ENCODE measurements around the gene CDH4. TPM values are rescaled to one million over a fixed set of nuclear protein-coding genes. Genes with fewer than 3 reads are reported as not detected.

The CDH4 gene
- total and polyA plus RNA-seq, 2 of the 13 experiments (the other 11 are each of a cell fraction or from before 2014, with no cell fraction given): not detected

DNA sequence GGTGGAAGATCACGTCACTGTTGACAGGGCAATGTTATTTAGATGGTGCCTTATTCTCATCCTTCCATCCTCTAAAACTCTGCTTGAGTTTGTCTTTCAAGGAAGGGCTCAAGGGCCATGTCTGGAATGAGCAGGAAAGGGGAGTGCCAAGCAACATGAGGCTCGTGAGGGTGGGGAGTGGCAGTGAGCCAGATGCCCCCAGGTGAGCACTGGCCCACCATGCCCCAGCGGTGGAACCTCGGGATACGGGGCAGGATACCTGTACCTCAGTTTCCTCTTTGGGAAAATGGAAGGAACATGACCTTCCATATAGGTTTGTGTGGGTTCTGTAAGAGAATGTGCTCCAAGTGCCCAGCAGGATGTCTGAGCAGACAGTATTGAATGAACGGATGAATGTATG, 476.3 kb downstream of the CDH4 start (continued):
- TF ChIP-seq ZFP41 (CRISPR knock-in tag; IDR thresholded peaks at IDR 0.05; ENCODE audit: borderline replicate concordance): no peak
- TF ChIP-seq, protein P1, sequence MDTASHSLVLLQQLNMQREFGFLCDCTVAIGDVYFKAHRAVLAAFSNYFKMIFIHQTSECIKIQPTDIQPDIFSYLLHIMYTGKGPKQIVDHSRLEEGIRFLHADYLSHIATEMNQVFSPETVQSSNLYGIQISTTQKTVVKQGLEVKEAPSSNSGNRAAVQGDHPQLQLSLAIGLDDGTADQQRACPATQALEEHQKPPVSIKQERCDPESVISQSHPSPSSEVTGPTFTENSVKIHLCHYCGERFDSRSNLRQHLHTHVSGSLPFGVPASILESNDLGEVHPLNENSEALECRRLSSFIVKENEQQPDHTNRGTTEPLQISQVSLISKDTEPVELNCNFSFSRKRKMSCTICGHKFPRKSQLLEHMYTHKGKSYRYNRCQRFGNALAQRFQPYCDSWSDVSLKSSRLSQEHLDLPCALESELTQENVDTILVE (CRISPR knock-in tag; IDR thresholded peaks at IDR 0.05): no peak

DNA sequence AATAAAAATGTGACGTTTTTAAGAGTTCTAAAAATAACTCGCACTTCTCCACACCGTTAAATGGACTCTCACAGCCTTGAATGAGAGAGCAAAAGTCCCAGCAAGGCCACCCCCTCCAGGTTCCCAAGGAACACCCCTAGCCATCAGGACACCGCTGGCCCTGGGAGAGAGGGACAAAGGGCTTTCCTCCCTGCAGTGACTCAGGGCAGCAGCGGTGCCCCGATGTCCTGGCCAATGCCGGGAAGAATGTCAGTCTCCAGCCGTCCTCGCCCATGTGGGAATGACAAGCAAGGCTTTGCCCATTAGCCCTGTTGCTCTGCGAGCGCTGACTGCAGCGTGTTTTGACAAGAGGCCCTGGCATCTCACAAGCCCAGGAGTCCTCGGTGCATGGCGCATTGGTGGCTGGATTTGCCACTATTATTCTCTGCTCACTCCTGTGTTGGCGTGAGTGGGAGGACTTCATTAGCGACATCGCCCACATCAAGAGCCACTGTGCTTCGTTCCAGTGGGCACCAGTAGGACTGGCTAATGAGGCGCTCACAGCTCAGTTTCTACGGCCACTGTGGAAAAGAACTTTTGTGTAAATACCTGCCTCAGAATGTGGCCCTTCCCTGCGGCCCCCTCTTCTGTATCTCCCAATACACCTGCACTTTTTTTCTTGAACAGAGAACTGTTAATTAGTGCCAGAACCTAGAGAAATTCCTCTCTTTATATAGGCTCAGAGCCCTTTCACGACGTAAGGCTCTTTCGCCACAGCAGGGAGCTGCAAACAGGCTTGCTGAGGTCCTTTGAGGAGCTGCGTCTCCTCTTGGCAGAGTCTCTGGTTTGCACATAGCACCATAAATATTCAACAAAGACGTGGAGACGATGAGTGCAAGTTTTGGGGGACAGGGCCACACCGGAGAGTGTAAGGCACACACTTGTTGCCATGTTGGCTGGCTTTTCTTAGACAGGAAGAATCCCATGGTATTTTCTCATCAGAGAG, 477.0 kb downstream of the CDH4 start:
- CTCF ChIA-PET (ENCODE audit: low intra/inter-chr PET ratio, low total read pairs): no interaction called here
- intact Hi-C loops (cut with micrococcal nuclease; ENCODE audit: unreplicated experiment) (no loop called here), in situ Hi-C loops (cut with HindIII; ENCODE audit: extremely low pct_ligation_motif_present, low pct_unique_long_range_greater_than_20kb) (no loop called here)
- POLR2A ChIA-PET: no interaction called here
- DNase-seq (ENCODE audit: low spot score): no peak
- BruUV-seq (replicated peaks): no TSS peak
- TF ChIP-seq NFYC (CRISPR knock-in tag; IDR thresholded peaks at IDR 0.05) (no peak), GLI4 (CRISPR knock-in tag; IDR thresholded peaks at IDR 0.05; ENCODE audit: borderline replicate concordance) (no peak), FOXK1 (CRISPR knock-in tag; IDR thresholded peaks at IDR 0.05; ENCODE audit: borderline replicate concordance, low read depth) (no peak), ZNF550 (CRISPR knock-in tag; IDR thresholded peaks at IDR 0.05; ENCODE audit: borderline replicate concordance) (no peak), ATRX (CRISPR knock-in tag; IDR thresholded peaks at IDR 0.05; ENCODE audit: borderline replicate concordance) (no peak), TOPORS (CRISPR knock-in tag; IDR thresholded peaks at IDR 0.05) (no peak), KDM3A (CRISPR knock-in tag; IDR thresholded peaks at IDR 0.05; ENCODE audit: low read depth) (no peak), ZNF703 (CRISPR knock-in tag; IDR thresholded peaks at IDR 0.05; ENCODE audit: borderline replicate concordance) (no peak), ASH2L (IDR thresholded peaks at IDR 0.05; ENCODE audit: insufficient read length, low read depth, low read length) (no peak), ZNF773 (CRISPR knock-in tag; IDR thresholded peaks at IDR 0.05; ENCODE audit: borderline replicate concordance) (no peak), ZNF790 (CRISPR knock-in tag; IDR thresholded peaks at IDR 0.05; ENCODE audit: borderline replicate concordance) (no peak), HDAC2 (CRISPR knock-in tag; IDR thresholded peaks at IDR 0.05) (no peak)
- no peak for ATAC-seq
- Histone ChIP-seq H3K79me2 (ENCODE audit: insufficient read depth, low read length) (no peaks in the 10 kb centered on the region), H3K27me3 (ENCODE audit: control insufficient read depth in 1 of 2, insufficient read depth in 2 of 2, low read length in 2 of 2) (peaks cover 15 to 54% of the 10 kb centered on the region in 2 experiments; a peak in 4 of 5 replicates), H3K4me3 (replicated peaks in 1 of 3; ENCODE audit: insufficient read depth in 1 of 3, low read depth in 2 of 3, low read length in 3 of 3) (no peak overlapping the region), H3K36me3 (replicated peaks in 1 of 2; ENCODE audit: control insufficient read depth in 1 of 2, insufficient read depth in 2 of 2, low read length in 2 of 2) (no peaks in the 10 kb centered on the region), H3K27ac (ENCODE audit: extremely low read length, insufficient read depth, low read length) (no peak overlapping the region), H2AFZ (ENCODE audit: low read length) (no peak overlapping the region), H4K20me1 (ENCODE audit: insufficient read depth, low read length) (no peaks in the 10 kb centered on the region; the same call in 1 of the 2 replicates), H3K9ac (ENCODE audit: insufficient read depth, low read depth, low read length) (no peak overlapping the region), H3K4me2 (ENCODE audit: low read depth, low read length) (no peak overlapping the region), H3K4me1 (ENCODE audit: insufficient read depth, low read length) (peaks cover 7% of the 10 kb centered on the region; the same call in 1 of the 2 replicates), H3K9me3 (ENCODE audit: low read length) (peaks cover 8% of the 10 kb centered on the region; the same call in 1 of the 2 replicates)
- 25% methylated on average over 26 of the region's 28 CpGs for WGBS (ENCODE audit: low lambda C conversion rate)
- no peak for FAIRE-seq

Data from HepG2 (cell line).